Neutrophil (primary cell): ENCODE data around the gene TWF2.
A peak's percentile ranks its signal among the peaks of the same experiment; 100 is the strongest.

Experiments used
- H3K27ac ChIP-seq: fragments of 200-600 bp; sonication (generic); 2 replicates; pipeline ENCODE4 v1.5.1; 2016; ENCODE audit warnings: mild to moderate bottlenecking, moderate library complexity
- H3K27me3 ChIP-seq: fragments of 200-600 bp; sonication (generic); 2 replicates; pipeline ENCODE4 v1.6.0; 2016; ENCODE audit warnings: mild to moderate bottlenecking
- H3K36me3 ChIP-seq: fragments of 200-600 bp; sonication (generic); 2 replicates; pipeline ENCODE4 v1.5.1; 2017
- H3K4me1 ChIP-seq, 2 experiments: fragments of 200-600 bp in 1 of 2; sonication (generic) in 1 of 2; 1 replicate in 1 of 2; 2 replicates in 1 of 2; pipeline versions ENCODE4 v1.5.1 to v1.6.1; 2013 to 2016; ENCODE audit warnings: low read depth in 1 of 2, low read length in 1 of 2, mild to moderate bottlenecking in 1 of 2, moderate library complexity in 1 of 2; ENCODE audit not compliant: control insufficient read depth in 1 of 2, insufficient read depth in 1 of 2
- H3K4me3 ChIP-seq, 2 experiments: fragments of 200-600 bp in 1 of 2; sonication (generic) in 1 of 2; 1 replicate in 1 of 2; 2 replicates in 1 of 2; pipeline ENCODE4 v1.5.1; 2013 to 2016; ENCODE audit warnings: low read depth in 1 of 2, low read length in 1 of 2, mild to moderate bottlenecking in 1 of 2, moderate library complexity in 1 of 2
- H3K9me3 ChIP-seq: fragments of 200-600 bp; sonication (generic); 2 replicates; pipeline ENCODE4 v1.5.1; 2016
- TF ChIP-seq, protein P1 (sequence below): fragments of 200-600 bp; sonication (generic); IDR thresholded peaks from 2 replicates; pipeline ENCODE4 v1.5.1; 2016; ENCODE audit warnings: antibody characterized with exemption

Gene TWF2

DNA sequence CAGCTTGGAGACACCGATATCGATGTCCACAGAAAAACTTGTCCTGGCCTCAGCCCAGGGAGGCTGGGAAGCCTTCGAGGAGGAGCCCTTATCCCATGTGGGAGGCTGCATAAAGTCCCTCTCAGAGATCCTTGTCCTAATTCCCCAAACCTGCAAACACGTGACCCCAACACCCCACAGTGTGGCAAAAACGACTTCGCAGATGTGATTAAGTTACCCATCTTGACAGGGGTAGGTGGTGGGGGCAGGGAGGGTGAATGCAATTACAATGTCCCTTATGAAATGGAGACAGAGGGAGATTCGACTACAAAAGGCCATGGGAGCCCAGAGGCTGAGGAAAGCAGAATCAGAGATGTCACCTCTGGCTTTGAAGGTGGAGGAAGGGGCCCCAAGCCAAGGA lies 11.2 kb downstream of the TWF2 start:
- Histone ChIP-seq H3K9me3 (no peaks in the 10 kb centered on the region), H3K27me3 (no peaks in the 10 kb centered on the region), H3K36me3 (peaks cover 76% of the 10 kb centered on the region), H3K4me1 (peaks cover 32 to 35% of the 10 kb centered on the region in 2 experiments), H3K4me3 (no peak overlapping the region), H3K27ac (peak overlapping the region; percentile 13)
- TF ChIP-seq, protein P1, sequence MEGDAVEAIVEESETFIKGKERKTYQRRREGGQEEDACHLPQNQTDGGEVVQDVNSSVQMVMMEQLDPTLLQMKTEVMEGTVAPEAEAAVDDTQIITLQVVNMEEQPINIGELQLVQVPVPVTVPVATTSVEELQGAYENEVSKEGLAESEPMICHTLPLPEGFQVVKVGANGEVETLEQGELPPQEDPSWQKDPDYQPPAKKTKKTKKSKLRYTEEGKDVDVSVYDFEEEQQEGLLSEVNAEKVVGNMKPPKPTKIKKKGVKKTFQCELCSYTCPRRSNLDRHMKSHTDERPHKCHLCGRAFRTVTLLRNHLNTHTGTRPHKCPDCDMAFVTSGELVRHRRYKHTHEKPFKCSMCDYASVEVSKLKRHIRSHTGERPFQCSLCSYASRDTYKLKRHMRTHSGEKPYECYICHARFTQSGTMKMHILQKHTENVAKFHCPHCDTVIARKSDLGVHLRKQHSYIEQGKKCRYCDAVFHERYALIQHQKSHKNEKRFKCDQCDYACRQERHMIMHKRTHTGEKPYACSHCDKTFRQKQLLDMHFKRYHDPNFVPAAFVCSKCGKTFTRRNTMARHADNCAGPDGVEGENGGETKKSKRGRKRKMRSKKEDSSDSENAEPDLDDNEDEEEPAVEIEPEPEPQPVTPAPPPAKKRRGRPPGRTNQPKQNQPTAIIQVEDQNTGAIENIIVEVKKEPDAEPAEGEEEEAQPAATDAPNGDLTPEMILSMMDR, result no peak

DNA sequence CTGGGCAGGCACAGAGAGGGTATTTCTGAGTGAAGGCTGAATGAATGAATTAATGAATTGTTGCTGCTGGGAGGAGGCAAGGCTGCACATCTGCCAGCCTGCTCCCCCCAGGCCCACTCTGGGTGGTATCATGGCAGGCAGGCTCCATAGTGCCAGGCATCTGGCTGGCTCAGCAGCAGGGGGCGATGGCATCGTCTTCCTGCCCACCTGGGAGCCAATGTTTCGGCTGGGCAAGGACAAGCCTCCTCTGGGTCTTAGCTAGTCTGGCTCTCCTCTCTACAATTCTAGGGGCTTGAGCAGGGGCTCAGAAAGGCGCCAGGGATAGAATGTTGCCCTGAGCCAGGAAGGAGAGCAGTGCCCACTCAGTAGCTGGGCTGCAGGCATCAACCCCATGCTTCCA lies 11.8 kb downstream of the TWF2 start:
- TF ChIP-seq, protein P1, result no peak
- H3K9me3 ChIP-seq, result no peaks in the 10 kb centered on the region
- no peaks in the 10 kb centered on the region for H3K27me3 ChIP-seq
- H3K4me3 ChIP-seq, result no peak overlapping the region
- peaks cover 76% of the 10 kb centered on the region for H3K36me3 ChIP-seq
- peaks cover 27 to 32% of the 10 kb centered on the region in 2 experiments for H3K4me1 ChIP-seq
- peak overlapping the region; percentile 75 for H3K27ac ChIP-seq

DNA sequence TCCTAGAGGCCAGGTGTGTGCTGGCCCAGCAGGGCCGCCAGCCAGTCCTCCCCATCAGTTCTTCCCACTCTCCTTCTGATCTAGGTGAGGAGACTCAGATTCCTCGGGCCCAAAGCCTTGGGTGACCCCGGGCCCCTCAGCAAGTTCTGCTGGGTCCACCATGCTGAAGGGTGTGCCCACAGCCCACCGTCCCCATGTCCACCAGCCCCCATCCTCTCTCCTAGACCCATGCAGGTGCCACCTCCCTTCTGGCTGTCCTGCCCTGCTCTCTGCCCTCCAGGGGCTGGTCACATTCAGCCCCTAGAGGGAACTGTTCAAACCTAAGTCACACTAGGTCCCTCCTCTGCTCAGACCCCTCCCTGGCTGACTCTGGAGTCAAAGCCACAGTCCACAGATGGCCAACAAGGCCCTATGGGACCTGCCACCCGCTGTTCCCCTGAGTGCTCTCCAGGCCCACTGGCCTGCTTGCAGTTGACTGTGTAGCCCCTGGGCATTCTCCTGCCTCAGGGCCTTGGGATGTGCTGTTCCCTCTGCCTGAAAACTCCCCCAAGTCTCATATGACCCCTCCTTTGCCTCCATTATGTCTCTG lies 12.6 kb downstream of the TWF2 start:
- Histone ChIP-seq H3K9me3 (no peaks in the 10 kb centered on the region), H3K27me3 (no peaks in the 10 kb centered on the region), H3K27ac (peak overlapping the region; percentile 75), H3K36me3 (peaks cover 76% of the 10 kb centered on the region), H3K4me1 (peaks cover 21 to 30% of the 10 kb centered on the region in 2 experiments), H3K4me3 (peak overlapping the region in 1 of 2 experiments; percentile 21)
- TF ChIP-seq, protein P1, result no peak

DNA sequence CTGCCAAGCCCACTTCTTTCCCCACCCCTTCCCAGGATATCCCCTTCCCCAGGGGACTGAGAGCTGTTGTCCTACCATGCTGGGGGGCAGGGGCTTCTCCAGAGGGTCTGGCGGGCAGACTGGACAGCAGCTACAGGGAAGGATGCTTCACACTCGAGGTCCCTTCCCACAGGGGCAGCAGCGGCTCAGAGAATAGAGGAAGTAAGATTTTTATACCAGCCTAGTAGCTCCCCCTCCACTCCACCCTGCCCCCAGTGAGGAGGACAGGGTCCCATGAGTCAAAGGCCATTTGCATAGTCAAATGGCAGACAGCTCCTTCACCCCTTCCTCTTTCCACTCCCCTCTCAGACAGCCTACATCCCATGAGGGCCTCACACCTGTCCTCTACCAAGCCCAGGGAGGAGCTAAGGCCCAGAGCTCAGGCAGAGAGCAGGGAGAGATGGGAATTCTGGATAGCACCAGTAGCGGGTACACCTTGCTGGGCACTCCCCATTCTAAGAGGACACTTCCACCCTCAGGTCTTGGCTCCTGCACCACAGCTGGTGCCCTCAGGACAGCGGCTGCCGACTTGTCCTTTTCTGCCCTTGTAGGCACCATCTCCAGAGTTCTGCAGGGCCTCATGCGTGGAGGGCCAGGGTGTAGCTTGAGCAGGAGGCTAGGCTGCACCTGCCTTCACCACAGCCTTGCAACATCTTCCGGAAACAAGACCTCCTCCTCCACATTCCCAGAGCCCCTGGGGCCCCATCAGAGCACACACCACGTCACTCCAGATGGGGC lies 13.3 kb downstream of the TWF2 start, which contains the start of gene TLR9:
Gene TLR9, minus strand, starts transcription at position 194 of the 777 bp plus-strand sequence. Its CDS starts 116 bp downstream, at position 78.
- Histone ChIP-seq H3K4me1 (peaks cover 23 to 30% of the 10 kb centered on the region in 2 experiments), H3K9me3 (no peaks in the 10 kb centered on the region), H3K27me3 (no peaks in the 10 kb centered on the region), H3K4me3 (peak within 1 kb of the TSS in 1 of 2 experiments; percentile 21), H3K27ac (peak within 1 kb of the TSS; percentile 75), H3K36me3 (peaks cover 76% of the 10 kb centered on the region)
- TF ChIP-seq, protein P1, result no peak

DNA sequence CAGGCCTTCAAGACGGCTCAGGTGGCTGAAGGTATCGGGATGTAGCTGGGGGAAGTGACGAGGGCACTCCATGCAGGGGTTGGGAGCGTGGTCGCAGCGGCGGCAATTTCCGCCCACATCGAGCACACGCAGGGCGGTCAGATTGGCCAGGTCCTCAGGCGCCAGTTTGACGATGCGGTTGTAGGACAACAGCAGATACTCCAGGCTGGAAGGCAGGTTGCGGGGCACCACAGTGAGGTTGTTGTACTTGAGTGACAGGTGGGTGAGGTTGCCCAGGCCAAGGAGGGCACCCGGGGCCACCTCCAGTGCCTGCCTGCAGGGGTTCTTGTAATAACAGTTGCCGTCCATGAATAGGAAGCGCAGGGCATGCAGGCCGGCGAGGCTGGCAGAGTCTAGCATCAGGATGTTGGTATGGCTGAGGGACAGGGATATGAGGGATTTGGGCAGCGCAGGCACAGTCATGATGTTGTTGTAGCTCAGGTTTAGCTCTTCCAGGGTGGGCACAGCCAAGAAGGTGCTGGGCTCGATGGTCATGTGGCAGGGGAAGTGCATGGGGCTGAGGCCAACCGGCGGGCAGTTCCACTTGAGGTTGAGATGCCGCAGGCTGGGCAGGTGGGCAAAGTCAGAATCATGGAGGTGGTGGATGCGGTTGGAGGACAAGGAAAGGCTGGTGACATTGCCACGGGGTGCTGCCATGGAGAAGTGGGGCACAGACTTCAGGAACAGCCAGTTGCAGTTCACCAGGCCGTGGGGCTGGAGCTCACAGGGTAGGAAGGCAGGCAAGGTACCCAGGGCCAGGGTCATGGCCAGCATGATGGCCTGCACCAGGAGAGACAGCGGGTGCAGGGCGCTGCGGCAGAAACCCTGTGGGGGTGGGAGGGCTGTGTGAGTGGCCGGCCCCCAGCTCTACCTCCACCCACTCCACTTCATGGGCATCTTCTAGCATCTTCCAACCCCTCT lies 15.2 kb downstream of the TWF2 start:
- no peaks in the 10 kb centered on the region for H3K27me3 ChIP-seq
- peaks cover 59% of the 10 kb centered on the region for H3K36me3 ChIP-seq
- H3K27ac ChIP-seq, result no peak overlapping the region
- peaks cover 29 to 39% of the 10 kb centered on the region in 2 experiments for H3K4me1 ChIP-seq
- TF ChIP-seq, protein P1, result no peak
- no peak overlapping the region for H3K4me3 ChIP-seq
- H3K9me3 ChIP-seq, result no peaks in the 10 kb centered on the region
